Glutamatergic neuron (in vitro differentiated cells): Measurements from ENCODE around the gene ELP5. TPM values are rescaled to one million over a fixed set of nuclear protein-coding genes. Genes with fewer than 3 reads are reported as not detected.
A peak's percentile ranks its signal among the peaks of the same experiment; 100 is the strongest.

Experiments
- DNase-seq: peaks from one replicate; pipeline ENCODE4 v3.0.0; 2022
- H3K27ac Mint-ChIP-seq: one replicate; pipeline ENCODE4 v1.8.0; 2020; ENCODE audit warnings: mild to moderate bottlenecking, mixed read lengths, inconsistent platforms; ENCODE audit not compliant: unreplicated experiment
- H3K27me3 Mint-ChIP-seq: one replicate; pipeline ENCODE4 v1.8.0; 2020; ENCODE audit warnings: mild to moderate bottlenecking, moderate library complexity, mixed read lengths, inconsistent platforms; ENCODE audit not compliant: unreplicated experiment
- H3K36me3 Mint-ChIP-seq: one replicate; pipeline ENCODE4 v1.8.0; 2020; ENCODE audit warnings: mild to moderate bottlenecking, mixed read lengths, inconsistent platforms; ENCODE audit not compliant: unreplicated experiment
- H3K4me1 Mint-ChIP-seq: one replicate; pipeline ENCODE4 v1.8.0; 2020; ENCODE audit warnings: mild to moderate bottlenecking, low read depth, mixed read lengths, inconsistent platforms; ENCODE audit not compliant: unreplicated experiment
- H3K4me3 Mint-ChIP-seq: one replicate; pipeline ENCODE4 v1.8.0; 2020; ENCODE audit warnings: mild to moderate bottlenecking, mixed read lengths, inconsistent platforms; ENCODE audit not compliant: unreplicated experiment
- H3K9me3 Mint-ChIP-seq: one replicate; pipeline ENCODE4 v1.8.0; 2020; ENCODE audit warnings: mild to moderate bottlenecking, moderate library complexity, mixed read lengths, inconsistent platforms; ENCODE audit not compliant: unreplicated experiment
- CTCF ChIP-seq: fragments of 200-600 bp; sonication (generic); IDR thresholded peaks from one replicate; pipeline ENCODE4 v1.5.0; 2021; ENCODE audit not compliant: partially characterized antibody, unreplicated experiment
- microRNA-seq: library from miRNA; unstranded; fragments of <30 nt; microRNA quantifications from one replicate; pipeline ENCODE4, GENCODE V29; 2020; ENCODE audit not compliant: unreplicated experiment
- total RNA-seq: library from RNA; stranded (reverse); fragmentation: NEBNext Ultra II Directional; extraction: Animal tissue kit (Norgen Biotek cat#: 25700); gene quantifications from one replicate; pipeline ENCODE4 v1.2.1, GENCODE V29; 2021; ENCODE audit not compliant: unreplicated experiment

Gene ELP5
- total RNA-seq, 1 donor from 2014 or later, result 34.1 TPM

GRCh38 chr17:7308625-7309433, 56.8 kb downstream of the ELP5 start:
- Mint-ChIP-seq H3K4me1 (peaks cover 11% of the 10 kb centered on the region), H3K27ac (peak overlapping the region; percentile 99), H3K9me3 (peaks cover 21% of the 10 kb centered on the region)

More at GRCh38 chr17:7308625-7309433, 56.8 kb downstream of the ELP5 start:
- peaks cover 10% of the 10 kb centered on the region for H3K36me3 Mint-ChIP-seq
- no peak for TF ChIP-seq CTCF
- peaks cover 13% of the 10 kb centered on the region for H3K27me3 Mint-ChIP-seq
- peak overlapping the region; percentile 99 for H3K4me3 Mint-ChIP-seq
- DNase-seq, result peak; percentile 69

Small RNA genes lying within 50 kb of the gene (microRNA-seq; reads per million reads assigned to microRNA genes)
- gene MIR324, result 8,679 reads per million, percentile 98 among the genes with 10 or more reads in this experiment

Other genes with a start within 250 kb of the ELP5 start
- gene RNASEK, start 239.6 kb upstream of the ELP5 start, total RNA-seq, result 179 TPM
- not detected for gene BCL6B, start 229.2 kb upstream of the ELP5 start, total RNA-seq
- 2.9 TPM for gene SLC16A13, start 216.2 kb upstream of the ELP5 start, total RNA-seq
- 0.54 TPM for gene SLC16A11, start 208.1 kb upstream of the ELP5 start, total RNA-seq
- gene CLEC10A, start 172.0 kb upstream of the ELP5 start, total RNA-seq, result not detected
- gene ASGR2, start 137.4 kb upstream of the ELP5 start, total RNA-seq, result not detected
- 29.0 TPM for gene ASGR1, start 72.8 kb upstream of the ELP5 start, total RNA-seq
- gene DLG4, start 32.4 kb upstream of the ELP5 start, total RNA-seq, result 157 TPM
- 375 TPM for gene ACADVL, start 32.3 kb upstream of the ELP5 start, total RNA-seq
- 79.1 TPM for gene DVL2, start 17.7 kb upstream of the ELP5 start, total RNA-seq
- gene PHF23, start 12.8 kb upstream of the ELP5 start, total RNA-seq, result 72.3 TPM
- gene GABARAP, start 9.8 kb upstream of the ELP5 start, total RNA-seq, result 908 TPM
- gene CTDNEP1, start 481 bp upstream of the ELP5 start, total RNA-seq, result 185 TPM
- 0.44 TPM for gene CLDN7, start 10.3 kb downstream of the ELP5 start, total RNA-seq
- 0.42 TPM for gene SLC2A4, start 29.5 kb downstream of the ELP5 start, total RNA-seq
- gene YBX2, start 42.4 kb downstream of the ELP5 start, total RNA-seq, result 1.3 TPM
- gene EIF5A, start 55.4 kb downstream of the ELP5 start, total RNA-seq, result 347 TPM
- 98.3 TPM for gene GPS2, start 63.1 kb downstream of the ELP5 start, total RNA-seq
- gene NEURL4, start 77.1 kb downstream of the ELP5 start, total RNA-seq, result 97.6 TPM
- not detected for gene ACAP1, start 84.3 kb downstream of the ELP5 start, total RNA-seq
- 2.2 TPM for gene KCTD11, start 99.9 kb downstream of the ELP5 start, total RNA-seq
- gene TMEM95, start 102.9 kb downstream of the ELP5 start, total RNA-seq, result not detected
- 0.34 TPM for gene TNK1, start 128.9 kb downstream of the ELP5 start, total RNA-seq
- gene PLSCR3, start 142.3 kb downstream of the ELP5 start, total RNA-seq, result 78.1 TPM
- 51.6 TPM for gene TMEM256, start 151.9 kb downstream of the ELP5 start, total RNA-seq
- 90.8 TPM for gene NLGN2, start 155.6 kb downstream of the ELP5 start, total RNA-seq
- not detected for gene SPEM1, start 168.1 kb downstream of the ELP5 start, total RNA-seq
- gene SPEM2, start 173.4 kb downstream of the ELP5 start, total RNA-seq, result not detected
- gene SPEM3, start 176.6 kb downstream of the ELP5 start, total RNA-seq, result not detected
- gene TMEM102, start 183.2 kb downstream of the ELP5 start, total RNA-seq, result 0.42 TPM
- 4.8 TPM for gene FGF11, start 187.3 kb downstream of the ELP5 start, total RNA-seq
- 16.4 TPM for gene CHRNB1, start 192.8 kb downstream of the ELP5 start, total RNA-seq
- gene ZBTB4, start 227.4 kb downstream of the ELP5 start, total RNA-seq, result 25.1 TPM
- gene SLC35G6, start 229.2 kb downstream of the ELP5 start, total RNA-seq, result 0.34 TPM
- gene POLR2A, start 232.2 kb downstream of the ELP5 start, total RNA-seq, result 200 TPM